PC-9 (cell line): Measurements from ENCODE around the gene ITGAE. TPM values are rescaled to one million over a fixed set of nuclear protein-coding genes. Genes with fewer than 3 reads are reported as not detected.

Source experiments
- BruUV-seq: library from RNA; stranded (reverse); fragments of 400-500 nt; replicated peaks from 2 replicates; lab custom pipeline; 2021; lab: Mats Ljungman, UMichigan
- CTCF ChIA-PET: fragments of 300-600 bp; sonication (Branson Sonifier 250); formaldehyde crosslinking; loops from one replicate; lab custom pipeline; 2022; ENCODE audit warnings: antibody characterized with exemption; lab: Charles Lee
- POLR2A ChIA-PET: fragments of 300-600 bp; sonication (Branson Sonifier 250); formaldehyde crosslinking; loops from one replicate; lab custom pipeline; 2022; ENCODE audit warnings: antibody characterized with exemption; ENCODE audit not compliant: unreplicated experiment; lab: Charles Lee
- DNase-seq, 2 experiments: peaks; one replicate each; pipeline versions ENCODE4 v3.0.0 to v3.0.0-alpha.2; 2015 to 2022; ENCODE audit warnings: mixed read lengths in 1 of 2
- H2AFZ ChIP-seq: fragments of 200-600 bp; sonication (generic); 2 replicates; pipeline ENCODE4 v1.8.1; 2017; ENCODE audit warnings: antibody characterized with exemption
- H3F3A ChIP-seq: fragments of 200-600 bp; sonication (generic); 2 replicates; pipeline ENCODE4 v1.8.1; 2017; ENCODE audit warnings: antibody characterized with exemption, mild to moderate bottlenecking, low read depth; ENCODE audit not compliant: insufficient read depth
- H3K27ac ChIP-seq: fragments of 200-600 bp; sonication (generic); 2 replicates; pipeline ENCODE4 v1.6.1; 2016; ENCODE audit warnings: mixed run types
- H3K27me3 ChIP-seq: fragments of 200-600 bp; sonication (generic); 2 replicates; pipeline ENCODE4 v1.6.1; 2016; ENCODE audit warnings: low read depth, mixed run types; ENCODE audit not compliant: insufficient read depth
- H3K36me3 ChIP-seq: fragments of 200-600 bp; sonication (generic); 2 replicates; pipeline ENCODE4 v1.6.1; 2016; ENCODE audit warnings: low read depth, mixed run types
- H3K4me1 ChIP-seq: fragments of 200-600 bp; sonication (generic); replicated peaks from 2 replicates; pipeline ENCODE4 v1.6.1; 2016; ENCODE audit warnings: mixed run types; ENCODE audit not compliant: insufficient read depth
- H3K4me2 ChIP-seq: fragments of 200-600 bp; sonication (generic); 2 replicates; pipeline ENCODE4 v1.6.1; 2017; ENCODE audit warnings: mixed run types
- H3K4me3 ChIP-seq: fragments of 200-600 bp; sonication (generic); 2 replicates; pipeline ENCODE4 v1.6.1; 2016; ENCODE audit warnings: mixed run types
- H3K79me2 ChIP-seq: fragments of 200-600 bp; sonication (generic); 2 replicates; pipeline ENCODE4 v1.6.1; 2017; ENCODE audit warnings: low read depth, mixed run types
- H3K9me2 ChIP-seq: fragments of 200-600 bp; sonication (generic); 2 replicates; pipeline ENCODE4 v1.8.1; 2017; ENCODE audit warnings: mild to moderate bottlenecking; ENCODE audit not compliant: insufficient read depth
- H3K9me3 ChIP-seq: fragments of 200-600 bp; sonication (generic); 2 replicates; pipeline ENCODE4 v1.8.1; 2016; ENCODE audit warnings: low read depth; ENCODE audit not compliant: insufficient read depth
- H4K20me1 ChIP-seq: fragments of 200-600 bp; sonication (generic); 2 replicates; pipeline ENCODE4 v1.8.1; 2017; ENCODE audit not compliant: insufficient read depth
- CTCF ChIP-seq: fragments of 200-600 bp; sonication (generic); conservative IDR thresholded peaks from 2 replicates; pipeline ENCODE4 v1.6.1; 2017; ENCODE audit warnings: mixed run types, antibody characterized with exemption, mild to moderate bottlenecking, moderate library complexity
- EZH2 ChIP-seq: fragments of 200-600 bp; sonication (generic); IDR thresholded peaks from 2 replicates; pipeline ENCODE4 v1.8.0; 2017; ENCODE audit warnings: antibody characterized with exemption, low read depth
- intact Hi-C: fragments of 100-400 bp; cut with micrococcal nuclease; formaldehyde crosslinking; loops from one replicate; pipeline ENCODE4 v1.10.0; 2022; ENCODE audit not compliant: unreplicated experiment
- total RNA-seq: library from RNA; stranded (reverse); gene quantifications from 2 replicates; pipeline ENCODE4 v1.2.3, GENCODE V29; 2021

ITGAE gene
- total RNA-seq, 1 experiment from 2014 or later = 52.8 TPM

GRCh38 chr17:3727041-3727440, 73.9 kb downstream of the ITGAE start:
- intact Hi-C loops = loop anchor here (10.0 kb wide), 1 partner anchor 438 kb away; no protein-coding TSS in a partner anchor
- no TSS peak for BruUV-seq

GRCh38 chr17:3724378-3725077, 76.5 kb downstream of the ITGAE start:
- no peaks in the 10 kb centered on the region for H4K20me1 ChIP-seq
- no peak overlapping the region for H3K27ac ChIP-seq
- intact Hi-C loops = loop anchor here (5.0 to 10.0 kb wide), 4 partner anchors 42 to 677 kb away; partner anchors contain the start of genes EMC6 and TAX1BP3
- H3K9me2 ChIP-seq = no peaks in the 10 kb centered on the region
- H3K4me1 ChIP-seq = peaks cover 50% of the 10 kb centered on the region
- POLR2A ChIA-PET = interaction anchor here (0.7 kb wide), 1 partner anchor 57 kb away, joined by 4 read pairs; no protein-coding TSS in a partner anchor
- no peak for TF ChIP-seq CTCF
- no peak for TF ChIP-seq EZH2
- no peak for DNase-seq
- H3K9me3 ChIP-seq = no peaks in the 10 kb centered on the region
- H3K4me2 ChIP-seq = peak overlapping the region; percentile 99
- TSS peak; percentile 24 for BruUV-seq
- H3K4me3 ChIP-seq = peak overlapping the region; percentile 76
- peaks cover 61% of the 10 kb centered on the region for H3K79me2 ChIP-seq
- CTCF ChIA-PET = interaction anchor here (1.1 kb wide), 1 partner anchor 122 kb away, joined by 10 read pairs; no protein-coding TSS in a partner anchor
- peak overlapping the region; percentile 95 for H2AFZ ChIP-seq
- H3K27me3 ChIP-seq = no peaks in the 10 kb centered on the region
- peaks cover 12% of the 10 kb centered on the region for H3K36me3 ChIP-seq
- peaks cover 38% of the 10 kb centered on the region for H3F3A ChIP-seq

More at GRCh38 chr17:3727041-3727440, 73.9 kb downstream of the ITGAE start:
- peaks cover 14% of the 10 kb centered on the region for H3F3A ChIP-seq
- POLR2A ChIA-PET = interaction anchor here (0.7 kb wide), 1 partner anchor 198 kb away, joined by 5 read pairs; no protein-coding TSS in a partner anchor
- no peaks in the 10 kb centered on the region for H3K9me3 ChIP-seq
- H3K4me1 ChIP-seq = peaks cover 25% of the 10 kb centered on the region
- no peak overlapping the region for H3K4me3 ChIP-seq
- H3K4me2 ChIP-seq = no peak overlapping the region
- CTCF ChIA-PET = no interaction called here
- peaks cover 49% of the 10 kb centered on the region for H3K79me2 ChIP-seq
- DNase-seq = no peak
- TF ChIP-seq EZH2 (no peak), CTCF (no peak)
- H3K36me3 ChIP-seq = peaks cover 6% of the 10 kb centered on the region; the same call in 1 of the 2 replicates
- peak overlapping the region; percentile 42 for H3K27ac ChIP-seq
- H3K27me3 ChIP-seq = no peaks in the 10 kb centered on the region
- no peaks in the 10 kb centered on the region for H3K9me2 ChIP-seq
- no peaks in the 10 kb centered on the region for H4K20me1 ChIP-seq
- no peak overlapping the region for H2AFZ ChIP-seq

GRCh38 chr17:3723556-3724377, 77.2 kb downstream of the ITGAE start, which contains the start of gene HASPIN:
Gene HASPIN, plus strand, starts transcription at chr17:3723903. Its CDS starts 33 bp downstream, at chr17:3723936.
- H3K4me2 ChIP-seq = peak within 1 kb of the TSS; percentile 99
- H3K27me3 ChIP-seq = no peaks in the 10 kb centered on the region
- no TSS peak for BruUV-seq
- peak within 1 kb of the TSS; percentile 76 for H3K4me3 ChIP-seq
- H4K20me1 ChIP-seq = no peaks in the 10 kb centered on the region
- H3K9me2 ChIP-seq = no peaks in the 10 kb centered on the region
- intact Hi-C loops = loop anchor here (5.0 to 10.0 kb wide), 4 partner anchors 41 to 676 kb away; partner anchors contain the start of genes EMC6 and TAX1BP3
- H3K36me3 ChIP-seq = peaks cover 15% of the 10 kb centered on the region
- POLR2A ChIA-PET = interaction anchor here (0.7 kb wide), 1 partner anchor 56 kb away, joined by 4 read pairs; no protein-coding TSS in a partner anchor
- H3K27ac ChIP-seq = peak within 1 kb of the TSS; percentile 38
- no peaks in the 10 kb centered on the region for H3K9me3 ChIP-seq
- CTCF ChIA-PET = interaction anchor here (0.6 to 1.1 kb wide), 5 partner anchors 14 to 535 kb away, joined by 3 to 10 read pairs (median 4); no protein-coding TSS in a partner anchor
- H3K79me2 ChIP-seq = peaks cover 68% of the 10 kb centered on the region
- TF ChIP-seq CTCF (peak; percentile 44; the same call in 1 of the 2 replicates), EZH2 (no peak)
- peaks cover 39% of the 10 kb centered on the region for H3F3A ChIP-seq
- peak within 1 kb of the TSS; percentile 95 for H2AFZ ChIP-seq
- peaks cover 55% of the 10 kb centered on the region for H3K4me1 ChIP-seq
- DNase-seq = peak; percentile 77 to 91
